NOMO-1 treated with dmso at 0.1 percent for 144 hours (cell line): ENCODE measurements around the gene RFT1.

ENCODE experiments used
- DNase-seq: peaks from one replicate; lab custom pipeline; 2025; ENCODE audit not compliant: unreplicated experiment; lab: John Stamatoyannopoulos, UW

RFT1 gene

GRCh38 chr3:53129344-53129743, 891 bp downstream of the RFT1 start:
- no peak for DNase-seq

- DNase-seq, result no peak
Measured at GRCh38 chr3:53126601-53127000, 3.6 kb downstream of the RFT1 start.

GRCh38 chr3:53123953-53124352, 6.3 kb downstream of the RFT1 start:
- no peak for DNase-seq

GRCh38 chr3:53123510-53123909, 6.7 kb downstream of the RFT1 start:
- no peak for DNase-seq

GRCh38 chr3:53122933-53123305, 7.3 kb downstream of the RFT1 start:
- peak; percentile 71 for DNase-seq

GRCh38 chr3:53122255-53122932, 7.8 kb downstream of the RFT1 start:
- no peak for DNase-seq

- no peak for DNase-seq
Measured at GRCh38 chr3:53120336-53120735, 9.9 kb downstream of the RFT1 start.

GRCh38 chr3:53116956-53117355, 13.3 kb downstream of the RFT1 start:
- no peak for DNase-seq

GRCh38 chr3:53114412-53115074, 15.7 kb downstream of the RFT1 start:
- DNase-seq, result no peak

- peak; percentile 66 for DNase-seq
Measured at GRCh38 chr3:53114011-53114400, 16.2 kb downstream of the RFT1 start.

- DNase-seq, result no peak
Measured at GRCh38 chr3:53113293-53114010, 16.8 kb downstream of the RFT1 start.

- no peak for DNase-seq
Measured at GRCh38 chr3:53111822-53112221, 18.4 kb downstream of the RFT1 start.

GRCh38 chr3:53109891-53110771, 20.1 kb downstream of the RFT1 start:
- peak; percentile 84 for DNase-seq

- no peak for DNase-seq
Measured at GRCh38 chr3:53109190-53109589, 21.0 kb downstream of the RFT1 start.

GRCh38 chr3:53104762-53105161, 25.5 kb downstream of the RFT1 start:
- peak; percentile 94 for DNase-seq

GRCh38 chr3:53103397-53104296, 26.6 kb downstream of the RFT1 start:
- no peak for DNase-seq

GRCh38 chr3:53102601-53103147, 27.6 kb downstream of the RFT1 start:
- peak; percentile 87 for DNase-seq

- no peak for DNase-seq
Measured at GRCh38 chr3:53101956-53102355, 28.3 kb downstream of the RFT1 start.

- no peak for DNase-seq
Measured at GRCh38 chr3:53100818-53101466, 29.3 kb downstream of the RFT1 start.
